Activated CD4-positive, alpha-beta T cell treated with anti-CD3 and anti-CD28 coated beads, Interleukin-2, Interleukin-4, amounts not matched to agents 100 ng/mL and 50 ng/mL, durations not matched to agents 16 hours and 8 hours (primary cell): ENCODE results near the gene USP32.
"Not testable (repeated sequence)": the region's sequence is repeated elsewhere in the genome, so short reads cannot be mapped to it uniquely, and the experiment has no call there.

Experiments
- DNase-seq: peaks from one replicate; pipeline ENCODE4 v3.0.0-alpha.2; 2020; ENCODE audit warnings: low spot score

The USP32 gene

GRCh38 chr17:60410001-60410400 lies 18.1 kb upstream of the USP32 start:
- DNase-seq, result no peak

- DNase-seq, result no peak
Observed at GRCh38 chr17:60406887-60407286, 15.0 kb upstream of the USP32 start.

DNA sequence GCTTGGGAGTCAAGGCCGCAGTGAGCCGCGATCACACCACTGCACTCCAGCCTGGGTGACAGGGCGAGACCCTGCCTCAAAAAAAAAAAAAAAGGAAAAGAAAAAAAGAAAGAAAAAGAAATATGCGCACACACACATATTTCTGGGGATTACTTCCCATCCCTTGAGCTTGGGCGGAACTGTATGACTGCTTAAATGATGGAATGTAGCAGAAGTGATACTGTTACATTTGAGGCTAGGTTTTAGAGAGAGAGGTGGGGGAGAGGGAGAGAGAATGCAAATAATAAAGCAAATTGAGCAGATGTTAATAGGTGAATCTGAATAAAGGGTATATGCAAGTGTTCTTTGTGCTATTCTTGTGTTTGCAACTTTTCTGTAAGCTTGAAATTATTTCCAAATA lies 12.0 kb upstream of the USP32 start:
- DNase-seq, result no peak

GRCh38 chr17:60403523-60403810 lies 11.5 kb upstream of the USP32 start:
- DNase-seq, result no peak

DNA sequence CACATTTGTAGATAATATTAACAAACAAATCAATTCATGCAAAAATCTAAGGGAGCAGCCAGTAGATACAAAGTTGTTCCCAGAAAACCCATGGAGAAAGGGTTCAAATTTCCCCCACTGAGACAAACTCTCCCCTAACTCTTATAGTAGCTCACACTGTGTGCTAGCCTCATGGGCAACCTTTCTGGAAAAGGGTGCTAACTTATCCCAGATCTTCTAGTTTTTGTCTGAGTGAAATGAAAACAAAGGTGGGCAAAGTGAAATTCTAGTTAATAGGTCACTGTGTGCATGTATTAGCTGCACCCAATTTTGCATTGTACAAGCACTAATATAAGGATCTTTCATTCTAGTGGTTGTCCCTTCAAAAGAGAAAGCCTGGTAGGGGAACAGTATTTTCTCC lies 9.9 kb upstream of the USP32 start:
- DNase-seq, result no peak

DNA sequence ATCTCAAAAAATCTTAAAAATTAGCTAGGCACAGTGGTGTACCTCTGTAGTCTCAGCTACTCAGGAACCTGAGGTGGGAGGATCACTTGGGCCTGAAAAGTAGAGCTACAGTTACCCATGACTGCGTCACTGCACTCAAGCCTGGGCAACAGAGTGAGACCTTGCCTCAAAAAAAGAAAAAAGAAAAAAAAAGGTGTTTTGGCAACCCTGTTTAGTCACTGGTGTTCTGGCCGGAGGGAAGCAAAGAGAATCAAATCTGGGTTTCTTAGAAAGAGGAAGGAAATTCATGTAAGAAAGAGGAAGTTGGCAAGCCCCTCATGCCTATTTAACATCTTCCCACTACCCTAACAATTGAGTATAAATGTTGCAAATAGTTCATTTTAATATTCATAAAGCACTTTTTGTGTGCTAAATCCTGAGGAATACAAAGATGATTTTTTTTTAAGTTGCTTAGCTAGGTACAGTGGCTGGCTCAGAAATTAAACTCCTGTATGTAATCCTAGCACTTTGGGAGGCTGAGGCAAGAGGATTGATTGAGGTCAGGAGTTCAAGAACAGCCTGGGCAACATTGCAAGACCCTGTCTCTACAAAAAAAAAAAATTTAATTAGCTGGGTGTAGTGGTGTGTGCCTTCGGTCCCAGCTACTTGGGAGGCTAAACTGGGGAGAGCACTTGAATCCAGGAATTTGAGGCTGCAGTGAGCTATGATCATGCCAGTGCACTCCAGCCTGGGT lies 6.5 kb upstream of the USP32 start:
- DNase-seq, result no peak

DNA sequence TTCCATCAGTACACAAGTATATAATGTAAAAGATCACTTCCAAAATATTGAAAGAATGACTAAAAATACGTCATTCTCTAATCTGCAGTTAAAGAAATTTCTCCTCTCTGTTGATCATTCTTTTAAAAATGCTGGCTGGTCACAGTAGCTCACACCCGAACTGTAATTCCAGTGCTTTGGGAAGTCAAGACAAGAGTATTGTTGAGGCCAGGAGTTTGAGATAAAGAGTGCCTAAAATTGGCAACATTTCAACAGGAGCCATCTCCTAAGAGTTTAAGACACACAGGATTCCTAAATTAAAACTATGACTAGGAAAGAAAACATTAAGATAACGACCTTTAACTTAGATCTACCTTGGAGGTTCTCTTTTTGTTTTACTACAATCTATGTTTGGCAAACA lies 4.5 kb upstream of the USP32 start:
- no peak for DNase-seq

GRCh38 chr17:60395508-60396065 lies 3.7 kb upstream of the USP32 start:
- peak; percentile 47 for DNase-seq

GRCh38 chr17:60393840-60394723 lies 2.1 kb upstream of the USP32 start:
- DNase-seq, result no peak

DNA sequence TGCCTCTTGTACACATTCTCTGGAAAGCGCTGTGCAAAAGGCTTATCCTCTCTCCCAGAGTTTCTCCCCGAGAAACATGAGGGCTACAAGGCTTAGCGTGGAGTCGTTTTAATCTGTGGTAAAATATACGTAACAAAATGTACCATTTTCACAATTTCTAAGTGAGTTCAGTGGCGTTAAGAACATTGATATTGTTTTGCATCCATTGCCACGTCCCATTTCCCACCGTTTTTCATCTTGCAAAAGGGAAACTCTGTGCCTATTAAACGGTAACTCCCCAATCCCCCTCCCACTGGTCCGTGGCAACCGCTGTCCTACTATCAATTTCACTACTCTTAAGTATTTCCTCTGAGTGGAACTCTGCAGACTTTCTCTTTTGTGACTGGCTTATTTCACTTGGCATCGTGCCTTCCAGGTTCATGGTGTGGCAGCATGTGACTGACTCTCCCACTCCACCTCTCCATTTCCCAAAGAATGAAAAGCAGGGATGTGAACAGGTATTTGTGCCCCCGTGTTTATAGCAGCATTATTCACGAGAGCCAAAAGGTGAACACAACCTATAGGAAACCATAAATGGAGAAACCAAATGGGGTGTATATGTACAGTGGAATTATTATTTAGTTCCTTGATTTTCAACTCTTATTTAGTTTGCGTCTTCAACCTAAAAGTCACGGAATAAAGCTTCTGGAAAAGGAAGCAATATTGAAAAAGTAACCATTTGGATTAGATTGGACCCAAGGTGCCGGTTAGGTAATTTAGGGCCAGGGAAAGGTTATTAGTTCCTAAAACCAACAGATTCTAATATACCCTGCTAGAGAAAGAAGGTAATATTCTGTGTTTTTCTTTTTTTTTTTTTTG lies 1.1 kb upstream of the USP32 start:
- peak; percentile 52 for DNase-seq

DNA sequence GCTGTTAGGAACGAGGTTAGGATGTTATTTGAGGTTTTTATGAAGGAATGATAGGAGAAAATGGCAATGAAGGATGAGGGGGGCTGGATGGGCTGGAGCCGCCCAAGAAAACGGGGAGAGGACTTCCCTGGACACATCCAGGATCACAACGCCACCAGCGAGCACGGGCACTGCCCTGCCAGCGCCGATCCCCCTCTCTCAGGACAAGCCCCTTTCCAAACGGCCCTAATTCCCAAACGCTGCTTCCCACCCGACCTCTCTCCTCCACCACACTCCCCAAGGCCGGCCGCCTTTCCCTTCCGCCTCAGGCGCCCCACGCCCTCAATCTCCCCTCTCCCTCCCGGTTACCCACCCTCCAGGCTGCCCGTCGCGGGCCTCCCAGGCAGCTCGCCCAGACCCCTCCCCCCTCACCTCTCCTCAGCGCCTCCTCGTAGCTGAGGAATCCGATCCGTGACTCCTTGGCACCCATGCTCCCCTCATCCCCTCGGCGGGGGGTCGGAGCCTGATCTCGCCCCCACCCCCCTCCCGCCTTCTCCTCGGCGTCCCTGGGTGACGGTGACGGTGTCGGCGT lies 377 bp downstream of the USP32 start:
- no peak for DNase-seq

GRCh38 chr17:60390925-60391470 lies 935 bp downstream of the USP32 start:
- no peak for DNase-seq

DNA sequence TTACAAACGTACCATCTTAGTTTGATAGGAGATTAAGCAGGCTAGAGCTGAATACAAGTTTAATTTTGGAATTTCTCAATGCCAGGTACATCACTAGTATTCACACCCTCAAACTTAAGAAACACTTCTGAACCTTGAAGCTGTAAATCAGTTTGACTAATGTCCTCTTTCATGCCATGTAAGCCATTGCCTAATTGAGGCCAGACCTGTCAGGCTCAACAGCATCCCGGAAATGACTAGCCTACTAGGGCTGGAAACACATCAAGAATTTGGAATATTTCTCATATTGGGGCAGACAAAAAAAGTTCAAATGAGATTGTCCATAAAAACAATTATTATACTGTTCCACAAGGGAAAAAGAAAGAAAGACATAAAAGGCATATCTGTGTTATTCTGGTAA lies 1.7 kb downstream of the USP32 start:
- no peak for DNase-seq

DNA sequence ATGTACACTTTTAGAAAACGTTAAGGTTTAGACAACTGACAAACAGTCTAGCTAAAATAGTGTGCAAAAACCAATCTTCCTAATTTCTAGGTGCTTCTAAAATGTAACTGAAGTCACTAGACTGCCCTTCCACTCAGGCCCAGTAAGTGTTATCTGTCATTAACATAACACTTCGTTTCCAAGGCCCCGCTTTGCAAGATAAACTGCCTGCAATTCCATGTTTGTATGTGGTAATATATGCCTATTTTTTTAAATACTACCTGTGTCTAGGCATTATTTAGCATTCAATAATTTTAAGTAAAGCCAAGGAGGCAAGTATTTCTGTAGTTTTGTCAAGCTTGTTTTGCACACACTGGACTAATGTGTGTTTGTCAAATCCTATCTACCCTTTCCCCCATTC lies 3.2 kb downstream of the USP32 start:
- no peak for DNase-seq

- no peak for DNase-seq
Observed at GRCh38 chr17:60387666-60388065, 4.3 kb downstream of the USP32 start.

GRCh38 chr17:60386147-60387058 lies 5.5 kb downstream of the USP32 start:
- DNase-seq, result no peak

- DNase-seq, result not testable (repeated sequence)
Observed at GRCh38 chr17:60384921-60385320, 7.0 kb downstream of the USP32 start.

GRCh38 chr17:60383379-60383778 lies 8.6 kb downstream of the USP32 start:
- DNase-seq, result no peak

GRCh38 chr17:60381958-60382357 lies 10.0 kb downstream of the USP32 start:
- DNase-seq, result no peak

DNA sequence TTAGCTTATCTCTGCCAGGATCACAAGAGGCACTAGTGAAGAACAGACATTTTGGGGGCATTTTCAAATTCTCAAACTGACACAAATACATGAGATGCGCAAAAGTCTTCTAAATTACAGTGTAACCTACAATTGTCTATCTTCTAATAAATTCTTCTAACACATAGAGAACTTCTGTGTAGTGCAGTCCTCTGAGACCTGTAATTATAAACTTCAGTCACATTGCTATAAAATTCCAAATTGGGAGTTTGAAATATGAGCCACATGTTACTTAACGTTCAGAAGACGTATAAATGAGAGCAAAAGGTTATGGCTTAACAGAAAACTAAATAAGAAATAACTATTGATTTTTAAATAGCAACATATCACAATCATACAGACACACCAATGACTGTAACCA lies 12.5 kb downstream of the USP32 start:
- DNase-seq, result not testable (repeated sequence)

- not testable (repeated sequence) for DNase-seq
Observed at GRCh38 chr17:60378187-60378586, 13.7 kb downstream of the USP32 start.
